Vagina (tissue), 2 donors: Measurements from ENCODE around the gene ANKRD33.

ENCODE experiments used
- POLR2A ChIP-seq, 2 donors: fragments of 450-650 bp; IDR thresholded peaks; one replicate each; pipeline ENCODE4 v1.6.1; 2017; ENCODE audit warnings: antibody characterized with exemption in 2 of 2, mild to moderate bottlenecking in 2 of 2, moderate library complexity in 2 of 2
- POLR2AphosphoS5 ChIP-seq, 2 donors: sonication (generic); formaldehyde crosslinking; IDR thresholded peaks; one replicate each; pipeline ENCODE4 v1.9.0; 2017; ENCODE audit warnings: antibody characterized with exemption in 2 of 2, mild to moderate bottlenecking in 2 of 2, low read depth in 1 of 2; ENCODE audit not compliant: insufficient read depth in 1 of 2
- TF ChIP-seq, protein P1 (sequence below), 3 experiments: fragments of 450-650 bp in 2 of 3; fragments of 200-600 bp in 1 of 3; sonication (generic) in 1 of 3; IDR thresholded peaks; one replicate each; pipeline ENCODE4 v1.5.1; 2017 to 2019; ENCODE audit warnings: antibody characterized with exemption in 3 of 3, mild to moderate bottlenecking in 2 of 3, moderate library complexity in 2 of 3

DNA sequence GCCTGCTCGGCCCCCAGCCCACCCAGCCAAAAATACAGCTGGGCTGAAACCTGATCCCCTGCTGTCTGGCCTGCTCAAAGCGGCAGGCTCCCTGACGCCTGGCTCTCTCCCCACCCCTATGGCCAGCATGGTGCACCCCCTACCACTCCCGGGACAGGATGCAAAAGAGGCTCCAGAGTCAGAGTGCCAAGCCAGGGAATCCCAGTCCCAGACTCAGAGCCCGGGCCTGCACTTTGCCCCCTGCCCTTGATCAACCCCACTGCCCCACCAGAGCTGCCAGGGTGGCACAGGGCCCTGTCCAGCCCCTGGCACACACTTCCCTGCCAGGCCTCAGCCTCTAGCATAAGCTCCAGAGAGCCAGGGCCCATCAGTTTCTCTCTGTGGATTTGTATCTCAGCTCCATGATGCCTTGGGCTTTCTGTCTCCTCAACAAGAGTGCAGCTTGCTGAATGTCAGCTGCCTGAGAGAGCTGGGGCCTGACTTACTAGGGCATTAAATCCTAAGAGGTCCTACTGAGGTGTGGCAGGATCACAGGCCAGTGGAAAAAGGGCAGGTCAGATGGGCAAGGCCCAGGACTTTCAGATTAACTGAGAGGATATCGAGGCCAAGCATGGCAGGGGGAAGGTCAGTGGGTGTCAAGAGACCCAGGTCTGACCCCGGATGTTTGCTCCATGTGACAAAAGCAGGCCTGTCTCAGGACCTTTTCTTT lies 33.3 kb downstream of the ANKRD33 start:
- TF ChIP-seq, protein P1, sequence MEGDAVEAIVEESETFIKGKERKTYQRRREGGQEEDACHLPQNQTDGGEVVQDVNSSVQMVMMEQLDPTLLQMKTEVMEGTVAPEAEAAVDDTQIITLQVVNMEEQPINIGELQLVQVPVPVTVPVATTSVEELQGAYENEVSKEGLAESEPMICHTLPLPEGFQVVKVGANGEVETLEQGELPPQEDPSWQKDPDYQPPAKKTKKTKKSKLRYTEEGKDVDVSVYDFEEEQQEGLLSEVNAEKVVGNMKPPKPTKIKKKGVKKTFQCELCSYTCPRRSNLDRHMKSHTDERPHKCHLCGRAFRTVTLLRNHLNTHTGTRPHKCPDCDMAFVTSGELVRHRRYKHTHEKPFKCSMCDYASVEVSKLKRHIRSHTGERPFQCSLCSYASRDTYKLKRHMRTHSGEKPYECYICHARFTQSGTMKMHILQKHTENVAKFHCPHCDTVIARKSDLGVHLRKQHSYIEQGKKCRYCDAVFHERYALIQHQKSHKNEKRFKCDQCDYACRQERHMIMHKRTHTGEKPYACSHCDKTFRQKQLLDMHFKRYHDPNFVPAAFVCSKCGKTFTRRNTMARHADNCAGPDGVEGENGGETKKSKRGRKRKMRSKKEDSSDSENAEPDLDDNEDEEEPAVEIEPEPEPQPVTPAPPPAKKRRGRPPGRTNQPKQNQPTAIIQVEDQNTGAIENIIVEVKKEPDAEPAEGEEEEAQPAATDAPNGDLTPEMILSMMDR (IDR thresholded peaks at IDR 0.05) = no peak
- TF ChIP-seq POLR2AphosphoS5 (IDR thresholded peaks at IDR 0.05; ENCODE audit: insufficient read depth in 1 of 2, low read depth in 1 of 2) (no peak), POLR2A (IDR thresholded peaks at IDR 0.05) (no peak)
